8988T (cell line): ENCODE data around the gene SYDE2.
"Not testable (repeated sequence)": the region's sequence is repeated elsewhere in the genome, so short reads cannot be mapped to it uniquely, and the experiment has no call there.

ENCODE experiments used
- DNase-seq: peaks from one replicate; pipeline ENCODE4 v3.0.0; 2011

SYDE2 gene

DNA sequence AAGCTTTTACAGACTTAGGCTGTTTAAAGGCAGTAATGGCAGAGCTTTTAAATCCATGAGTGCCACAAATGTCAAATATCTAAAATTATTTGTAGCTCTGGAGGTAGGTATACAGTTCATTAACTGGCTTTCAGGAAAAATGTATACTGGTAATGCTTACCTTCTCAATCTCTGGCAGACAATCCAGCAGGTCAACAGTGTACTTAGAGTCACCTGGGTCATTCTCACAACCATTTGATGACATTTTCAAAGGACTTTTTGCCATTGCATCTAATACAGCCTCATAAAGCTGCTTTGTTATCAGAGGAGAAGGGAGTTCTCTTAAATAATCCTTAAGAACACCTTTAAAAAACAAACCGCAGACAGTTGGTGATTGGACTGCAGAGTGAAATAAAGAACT, 31.9 kb downstream of the SYDE2 start:
- DNase-seq = no peak

- no peak for DNase-seq
Observed at GRCh38 chr1:85166351-85166750, 34.5 kb downstream of the SYDE2 start.

DNA sequence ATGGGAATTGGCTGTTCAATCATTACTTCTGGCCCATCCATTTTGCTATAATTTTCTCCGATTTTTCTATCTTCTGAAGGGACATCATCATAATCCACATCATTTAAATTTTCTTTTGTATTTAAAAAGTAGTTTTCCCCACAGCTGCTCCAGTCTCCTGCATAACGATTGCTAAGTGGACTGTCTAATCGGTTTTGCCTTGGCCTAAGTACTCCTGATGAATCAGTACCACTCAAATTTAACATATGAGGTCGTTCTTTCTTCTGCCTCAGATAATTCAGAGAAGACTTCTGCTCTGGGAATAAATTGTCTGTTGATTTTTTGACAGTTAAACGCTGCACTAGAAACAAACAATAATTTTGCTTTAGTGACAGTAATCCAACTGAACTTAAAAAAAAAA, 41.9 kb downstream of the SYDE2 start:
- no peak for DNase-seq

GRCh38 chr1:85157436-85157835, 43.4 kb downstream of the SYDE2 start:
- DNase-seq = no peak

- DNase-seq = no peak
Observed at GRCh38 chr1:85153149-85153891, 47.5 kb downstream of the SYDE2 start.

GRCh38 chr1:85151446-85151845, 49.4 kb downstream of the SYDE2 start:
- DNase-seq = no peak

- no peak for DNase-seq
Observed at GRCh38 chr1:85149805-85150204, 51.0 kb downstream of the SYDE2 start.

DNA sequence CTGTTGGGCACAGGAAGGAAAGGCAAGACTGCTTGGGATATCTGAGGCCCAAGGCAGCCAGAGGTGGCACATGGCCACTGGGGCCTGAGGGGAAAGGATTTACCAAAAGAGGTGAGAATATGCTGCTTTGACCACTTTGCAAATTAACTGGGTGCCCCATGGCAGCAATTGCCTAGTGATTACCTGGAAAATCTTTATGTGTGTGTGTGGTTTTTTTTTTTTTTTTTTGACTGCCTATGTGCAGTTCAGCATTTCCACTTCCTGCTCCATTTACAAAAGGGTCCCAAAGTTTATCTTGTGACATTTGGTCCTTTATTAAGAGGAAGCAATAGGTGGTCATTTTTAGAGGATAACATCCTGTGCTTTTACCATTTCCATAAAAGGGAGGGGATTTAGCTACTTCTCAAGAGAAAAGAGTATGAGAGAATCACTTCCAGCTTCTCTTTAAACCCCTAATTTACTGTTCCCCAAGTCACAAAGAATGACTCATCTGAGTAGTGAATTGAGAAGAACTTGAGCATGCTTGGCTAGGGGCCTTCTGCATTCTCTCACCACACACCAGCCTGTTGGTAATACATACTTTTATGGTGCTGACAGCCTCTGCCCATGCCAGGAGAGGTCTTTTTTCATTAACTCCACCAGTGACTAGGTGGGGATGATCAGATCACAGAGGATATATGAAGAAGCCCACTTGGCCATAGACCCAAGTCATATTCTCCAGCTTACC, 52.1 kb downstream of the SYDE2 start:
- no peak for DNase-seq

GRCh38 chr1:85146972-85147359, 53.9 kb downstream of the SYDE2 start:
- no peak for DNase-seq

- DNase-seq = not testable (repeated sequence)
Observed at GRCh38 chr1:85146298-85146971, 54.4 kb downstream of the SYDE2 start.

DNA sequence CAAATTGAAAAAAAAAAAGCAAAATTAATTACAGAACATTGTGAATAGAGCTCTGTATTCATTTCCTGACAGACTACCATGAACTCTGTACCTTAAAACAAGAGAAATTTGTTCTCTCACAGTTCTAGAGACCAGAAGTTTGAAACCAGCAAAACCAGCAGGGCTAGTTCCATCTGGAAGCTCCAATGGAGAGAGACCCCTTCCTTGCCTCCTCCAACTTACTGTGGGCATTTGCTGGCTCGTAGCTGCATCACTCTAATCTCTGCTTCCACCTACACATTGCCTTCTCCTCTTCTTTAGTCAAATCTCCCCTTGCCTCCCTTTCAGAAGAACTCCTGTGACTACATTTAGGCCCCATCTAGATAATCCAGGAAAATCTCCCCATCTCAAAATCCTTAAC, 56.5 kb downstream of the SYDE2 start:
- DNase-seq = no peak

DNA sequence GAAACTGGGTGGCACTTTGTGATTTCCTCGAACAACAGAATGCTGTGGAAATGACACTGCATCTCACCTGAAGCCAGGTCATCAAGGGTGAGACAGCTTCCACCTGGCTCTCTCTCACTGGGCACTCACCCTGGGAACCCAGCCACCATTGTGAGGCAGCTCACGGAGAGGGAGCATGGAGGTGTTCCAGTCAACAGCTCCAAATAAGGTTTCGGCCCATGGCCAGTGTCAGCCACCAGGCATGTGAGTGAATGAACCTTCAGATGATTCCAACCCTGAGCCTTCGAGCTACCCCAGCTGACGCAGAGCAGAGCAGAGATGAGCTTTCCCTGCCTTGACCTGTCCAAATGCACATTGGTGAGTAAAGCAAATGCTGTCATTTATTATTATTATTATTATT, 58.1 kb downstream of the SYDE2 start:
- no peak for DNase-seq

GRCh38 chr1:85138439-85138838, 62.4 kb downstream of the SYDE2 start:
- not testable (repeated sequence) for DNase-seq

DNA sequence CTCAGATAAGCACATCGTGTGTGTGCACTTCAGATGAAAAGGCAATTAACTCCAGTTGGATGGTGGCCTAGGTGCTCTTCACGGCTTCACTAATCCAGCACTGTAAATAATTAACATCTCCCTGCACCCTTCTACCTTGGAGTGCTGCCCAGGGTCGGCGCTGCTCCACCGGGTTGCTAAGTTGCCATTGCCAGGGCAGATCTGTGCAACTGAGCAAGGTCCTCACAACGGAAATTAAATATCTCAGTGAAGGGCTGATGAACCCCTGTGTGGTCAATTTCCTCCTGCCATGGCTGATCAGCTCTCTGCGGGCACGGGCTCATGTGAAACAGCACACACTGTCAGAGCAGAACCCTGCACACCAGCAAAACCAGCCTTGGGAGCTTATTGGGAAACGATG, 63.2 kb downstream of the SYDE2 start:
- DNase-seq = no peak

- no peak for DNase-seq
Observed at GRCh38 chr1:85135392-85135798, 65.4 kb downstream of the SYDE2 start.

DNA sequence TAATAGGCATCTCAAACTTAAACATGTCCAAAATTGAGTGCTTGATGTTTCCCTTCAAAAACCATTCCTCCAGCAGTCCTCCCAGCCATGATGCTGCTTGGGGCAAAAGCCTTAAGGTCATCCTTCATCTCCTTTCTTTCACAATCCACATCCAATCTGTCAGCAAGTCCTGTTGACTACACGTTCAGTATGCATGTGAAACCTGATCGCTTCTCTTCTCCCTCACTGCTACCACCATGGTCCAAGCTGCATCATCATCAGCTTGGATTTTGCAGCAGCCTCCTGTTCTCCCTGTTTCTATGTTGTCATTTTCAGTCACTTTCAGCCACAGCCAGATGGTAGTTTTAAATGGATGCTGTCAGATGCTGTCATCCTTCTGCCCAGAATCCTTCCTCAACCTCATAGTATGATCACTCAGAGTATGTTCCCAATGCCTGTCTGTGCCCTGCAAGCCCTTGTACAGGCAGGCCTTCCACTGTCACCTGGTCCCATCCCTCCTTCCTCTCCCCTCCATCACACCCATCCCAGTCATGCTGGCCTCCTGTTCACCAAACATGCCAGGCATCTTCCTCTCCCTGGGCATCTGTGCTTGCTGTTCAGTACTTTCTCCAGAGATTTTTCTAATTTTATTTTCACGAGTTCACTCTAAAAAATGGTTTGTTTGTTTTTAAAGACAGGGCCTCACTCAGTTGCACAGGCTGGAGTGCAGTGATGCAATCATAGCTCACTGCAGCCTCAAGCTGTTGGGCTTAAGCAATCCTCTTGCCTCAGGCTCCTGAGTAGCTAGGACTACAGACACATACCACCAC, 66.0 kb downstream of the SYDE2 start:
- DNase-seq = no peak

- no peak for DNase-seq
Observed at GRCh38 chr1:85133565-85134159, 67.2 kb downstream of the SYDE2 start.

- no peak for DNase-seq
Observed at GRCh38 chr1:85132078-85132720, 68.6 kb downstream of the SYDE2 start.

DNA sequence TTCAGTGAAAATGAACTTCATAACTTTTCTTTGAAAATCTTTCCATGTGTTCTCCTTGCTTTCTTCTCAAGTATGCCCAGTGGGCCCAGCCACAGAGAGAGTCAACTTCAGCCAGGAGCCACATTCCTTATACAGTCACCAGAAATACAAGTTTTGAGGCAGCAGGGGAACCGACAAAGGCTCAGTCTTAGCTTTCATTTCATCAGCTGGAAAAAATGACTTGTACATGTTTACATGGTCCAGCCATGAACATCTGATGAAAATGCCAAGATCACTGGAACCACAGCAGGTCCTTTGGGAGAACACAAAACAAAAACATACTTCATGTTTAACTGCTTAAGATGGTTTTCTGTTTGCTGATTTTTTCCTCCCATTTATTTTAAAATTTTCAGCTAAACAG, 72.5 kb downstream of the SYDE2 start:
- DNase-seq = no peak

GRCh38 chr1:85125891-85126290, 74.9 kb downstream of the SYDE2 start:
- DNase-seq = no peak

GRCh38 chr1:85124091-85124490, 76.7 kb downstream of the SYDE2 start:
- DNase-seq = no peak

- DNase-seq = no peak
Observed at GRCh38 chr1:85122169-85122568, 78.6 kb downstream of the SYDE2 start.
